Stomach smooth muscle (tissue), 2 donors: ENCODE data around the gene NAALADL2.
"Not testable (repeated sequence)": the region's sequence is repeated elsewhere in the genome, so short reads cannot be mapped to it uniquely, and the experiment has no call there.

Experiments
- H3K27ac ChIP-seq: one replicate; pipeline ENCODE4 v1.7.0; 2013; ENCODE audit warnings: mild to moderate bottlenecking, low read length, inconsistent platforms
- H3K27me3 ChIP-seq, 2 donors: one replicate each; pipeline ENCODE4 v1.7.0; 2013; ENCODE audit warnings: low read length in 2 of 2; ENCODE audit not compliant: insufficient read depth in 2 of 2, control insufficient read depth in 1 of 2
- H3K36me3 ChIP-seq, 2 donors: one replicate each; pipeline ENCODE4 v1.7.0; 2013; ENCODE audit warnings: low read length in 2 of 2; ENCODE audit not compliant: control insufficient read depth in 2 of 2, insufficient read depth in 2 of 2
- H3K4me1 ChIP-seq: one replicate; pipeline ENCODE4 v1.7.0; 2013; ENCODE audit warnings: low read length; ENCODE audit not compliant: control insufficient read depth, insufficient read depth
- H3K4me3 ChIP-seq, 2 donors: one replicate each; pipeline ENCODE4 v1.7.0; 2013; ENCODE audit warnings: low read length in 2 of 2
- H3K9ac ChIP-seq, 2 donors: one replicate each; pipeline ENCODE4 v1.7.0; 2013; ENCODE audit warnings: low read length in 2 of 2, mild to moderate bottlenecking in 1 of 2
- H3K9me3 ChIP-seq, 2 donors: one replicate each; pipeline ENCODE4 v1.7.0; 2013; ENCODE audit warnings: low read length in 2 of 2; ENCODE audit not compliant: control insufficient read depth in 2 of 2
- donor health status: healthy.
- donor health status: Pancreatic carcinoma.

Gene NAALADL2

GRCh38 chr3:175807175-175807574, 948.0 kb downstream of the NAALADL2 start:
- Histone ChIP-seq H3K9ac (no peak overlapping the region), H3K27ac (no peak overlapping the region), H3K27me3 (no peaks in the 10 kb centered on the region), H3K4me1 (no peaks in the 10 kb centered on the region), H3K4me3 (no peak overlapping the region), H3K36me3 (no peaks in the 10 kb centered on the region), H3K9me3 (no peaks in the 10 kb centered on the region)

DNA sequence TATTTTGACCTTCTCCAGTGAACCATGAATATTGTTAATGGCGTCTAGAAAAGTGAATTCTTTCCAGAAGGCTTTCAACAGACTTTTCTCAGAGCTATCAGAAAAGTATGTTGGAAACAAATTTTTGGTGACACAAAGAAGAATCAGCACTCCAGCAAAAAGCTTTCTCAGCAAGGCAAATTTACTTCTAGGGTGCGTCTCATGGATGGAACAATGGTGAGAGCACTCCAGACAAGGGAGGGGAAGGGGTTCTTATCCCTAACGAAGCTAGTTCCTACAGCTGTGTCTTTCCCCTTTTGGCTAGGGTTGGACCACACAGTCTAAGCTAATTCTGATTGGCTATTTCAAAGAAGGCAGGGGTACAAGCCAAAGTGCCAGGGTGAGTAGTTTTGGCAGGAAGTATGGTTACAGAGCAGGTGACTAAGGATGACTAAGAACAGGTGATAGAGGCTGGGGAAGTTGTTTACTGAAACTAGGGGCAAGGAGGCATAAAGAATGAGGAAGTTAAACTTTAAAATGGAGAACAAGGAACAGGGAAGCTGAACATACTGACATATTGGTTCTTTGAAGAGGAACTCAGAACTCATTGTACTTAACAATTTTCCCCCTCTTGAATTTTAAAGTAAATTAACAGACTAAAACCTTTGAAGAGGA, 959.8 kb downstream of the NAALADL2 start:
- Histone ChIP-seq H3K4me3 (no peak overlapping the region), H3K9ac (no peak overlapping the region), H3K36me3 (no peaks in the 10 kb centered on the region), H3K4me1 (no peaks in the 10 kb centered on the region), H3K27me3 (no peaks in the 10 kb centered on the region), H3K9me3 (peaks cover 7 to 8% of the 10 kb centered on the region in 2 donors), H3K27ac (no peak overlapping the region)

GRCh38 chr3:175822766-175823491, 963.8 kb downstream of the NAALADL2 start:
- not testable (repeated sequence) for H3K9ac ChIP-seq, H3K4me3 ChIP-seq, H3K9me3 ChIP-seq, H3K4me1 ChIP-seq, H3K27me3 ChIP-seq, H3K27ac ChIP-seq, H3K36me3 ChIP-seq

- H3K4me3 ChIP-seq, H3K27ac ChIP-seq, H3K9me3 ChIP-seq, H3K27me3 ChIP-seq, H3K36me3 ChIP-seq, H3K4me1 ChIP-seq, H3K9ac ChIP-seq: not testable (repeated sequence)
These were observed 966.0 kb downstream of the NAALADL2 start for GRCh38 chr3:175825016-175825580.

DNA sequence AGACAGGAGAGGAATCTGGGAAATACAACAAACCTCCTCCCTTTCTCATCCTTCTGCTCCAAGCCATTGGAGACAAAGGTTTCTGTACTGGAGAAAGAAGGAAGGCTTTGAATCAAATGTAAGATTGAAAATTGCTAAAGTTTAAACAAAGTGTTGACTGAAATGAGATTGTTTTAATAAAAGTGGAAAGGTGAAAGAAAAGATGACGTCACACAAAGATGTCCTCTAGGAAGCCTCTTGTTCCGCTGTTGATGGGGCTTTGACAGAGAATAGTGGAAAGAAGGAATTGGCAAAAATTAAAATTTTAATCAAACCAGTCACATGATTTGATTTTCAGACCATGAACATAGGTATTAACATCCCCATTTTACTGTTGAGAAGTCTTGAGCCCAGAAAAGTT, 967.6 kb downstream of the NAALADL2 start:
- no peak overlapping the region for H3K9ac ChIP-seq
- no peaks in the 10 kb centered on the region for H3K36me3 ChIP-seq
- H3K27ac ChIP-seq: no peak overlapping the region
- H3K4me3 ChIP-seq: no peak overlapping the region
- no peaks in the 10 kb centered on the region for H3K4me1 ChIP-seq
- no peaks in the 10 kb centered on the region for H3K27me3 ChIP-seq
- H3K9me3 ChIP-seq: no peaks in the 10 kb centered on the region

- not testable (repeated sequence) for H3K27ac ChIP-seq, H3K4me1 ChIP-seq, H3K36me3 ChIP-seq, H3K9ac ChIP-seq, H3K4me3 ChIP-seq, H3K9me3 ChIP-seq, H3K27me3 ChIP-seq
These were observed 970.7 kb downstream of the NAALADL2 start for GRCh38 chr3:175829809-175830208.

DNA sequence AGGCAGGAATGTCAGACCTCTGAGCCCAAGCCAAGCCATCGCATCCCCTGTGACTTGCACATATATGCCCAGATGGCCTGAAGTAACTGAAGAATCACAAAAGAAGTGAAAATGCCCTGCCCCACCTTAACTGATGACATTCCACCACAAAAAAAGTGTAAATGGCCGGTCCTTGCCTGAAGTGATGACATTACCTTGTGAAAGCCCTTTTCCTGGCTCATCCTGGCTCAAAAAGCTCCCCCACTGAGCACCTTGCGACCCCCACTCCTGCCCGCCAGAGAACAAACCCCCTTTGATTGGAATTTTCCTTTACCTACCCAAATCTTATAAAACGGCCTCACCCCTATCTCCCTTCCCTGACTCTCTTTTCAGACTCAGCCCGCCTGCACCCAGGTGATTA, 976.6 kb downstream of the NAALADL2 start:
- not testable (repeated sequence) for H3K4me3 ChIP-seq, H3K36me3 ChIP-seq, H3K27me3 ChIP-seq, H3K27ac ChIP-seq, H3K9me3 ChIP-seq, H3K4me1 ChIP-seq, H3K9ac ChIP-seq

DNA sequence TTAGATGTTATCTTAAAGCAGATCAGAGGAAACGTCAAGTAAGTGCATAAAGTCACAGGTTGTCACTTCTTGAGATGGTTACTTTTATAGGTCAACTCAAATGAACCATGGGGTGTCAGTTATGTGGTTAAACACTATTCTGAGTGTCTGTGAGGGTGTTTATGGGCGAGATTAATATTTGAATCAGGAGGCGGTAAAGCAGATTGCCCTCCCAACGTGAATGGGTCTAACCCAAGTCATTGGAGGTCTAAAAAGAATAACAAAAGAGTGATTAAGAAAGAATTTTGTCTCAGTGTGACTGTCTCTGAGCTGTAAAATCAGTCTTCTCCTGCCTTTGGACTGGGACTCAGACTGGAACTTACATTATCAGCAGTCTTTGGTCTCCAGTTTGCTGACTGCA, 977.5 kb downstream of the NAALADL2 start:
- Histone ChIP-seq H3K27me3 (no peaks in the 10 kb centered on the region), H3K27ac (no peak overlapping the region), H3K4me3 (no peak overlapping the region), H3K9me3 (no peaks in the 10 kb centered on the region), H3K9ac (no peak overlapping the region), H3K36me3 (no peaks in the 10 kb centered on the region), H3K4me1 (no peaks in the 10 kb centered on the region)

- Histone ChIP-seq H3K4me3 (no peak overlapping the region), H3K4me1 (no peaks in the 10 kb centered on the region), H3K27me3 (no peaks in the 10 kb centered on the region), H3K9ac (no peak overlapping the region), H3K36me3 (no peaks in the 10 kb centered on the region), H3K27ac (no peak overlapping the region), H3K9me3 (no peaks in the 10 kb centered on the region)
These were observed 978.8 kb downstream of the NAALADL2 start for GRCh38 chr3:175837962-175838361.

GRCh38 chr3:175839366-175840005, 980.4 kb downstream of the NAALADL2 start:
- Histone ChIP-seq H3K4me3 (no peak overlapping the region), H3K9me3 (no peaks in the 10 kb centered on the region), H3K27ac (no peak overlapping the region), H3K4me1 (no peaks in the 10 kb centered on the region), H3K27me3 (no peaks in the 10 kb centered on the region), H3K36me3 (no peaks in the 10 kb centered on the region), H3K9ac (no peak overlapping the region)

- no peak overlapping the region for H3K4me3 ChIP-seq
- no peaks in the 10 kb centered on the region for H3K4me1 ChIP-seq
- H3K9ac ChIP-seq: no peak overlapping the region
- no peaks in the 10 kb centered on the region for H3K36me3 ChIP-seq
- H3K27me3 ChIP-seq: no peaks in the 10 kb centered on the region
- H3K27ac ChIP-seq: no peak overlapping the region
- H3K9me3 ChIP-seq: no peaks in the 10 kb centered on the region
These were observed 992.4 kb downstream of the NAALADL2 start for GRCh38 chr3:175851541-175851940.
